H9 (cell line): ENCODE data around the gene SCAMP3. TPM values are rescaled to one million over a fixed set of nuclear protein-coding genes. Genes with fewer than 3 reads are reported as not detected.

Experiments
- DNase-seq: peaks from one replicate; pipeline ENCODE4 v3.0.0-alpha.2; 2017
- H2AFZ ChIP-seq: one replicate; pipeline ENCODE4 v1.6.1; 2013; ENCODE audit warnings: mild to moderate bottlenecking, low read length, control low read depth, moderate library complexity
- H2AK5ac ChIP-seq: 2 replicates; pipeline ENCODE4 v1.6.1; 2013; ENCODE audit warnings: low read length, control low read depth, mixed read lengths; ENCODE audit not compliant: insufficient read length
- H2BK120ac ChIP-seq: one replicate; pipeline ENCODE4 v1.6.1; 2013; ENCODE audit warnings: low read depth, mild to moderate bottlenecking, low read length, control low read depth, inconsistent platforms; ENCODE audit not compliant: poor library complexity, severe bottlenecking
- H2BK12ac ChIP-seq: 2 replicates; pipeline ENCODE4 v1.6.1; 2013; ENCODE audit warnings: low read length, control low read depth, mixed read lengths, low read depth; ENCODE audit not compliant: insufficient read length
- H2BK15ac ChIP-seq: 2 replicates; pipeline ENCODE4 v1.6.1; 2013; ENCODE audit warnings: low read depth, low read length, control low read depth
- H2BK20ac ChIP-seq: one replicate; pipeline ENCODE4 v1.6.1; 2013; ENCODE audit warnings: low read depth, mild to moderate bottlenecking, low read length, control low read depth, inconsistent platforms; ENCODE audit not compliant: poor library complexity, severe bottlenecking
- H2BK5ac ChIP-seq: 2 replicates; pipeline ENCODE4 v1.6.1; 2013; ENCODE audit warnings: low read length, control low read depth, mixed read lengths; ENCODE audit not compliant: insufficient read length
- H3K14ac ChIP-seq: 2 replicates; pipeline ENCODE4 v1.6.1; 2013; ENCODE audit warnings: low read length, control low read depth; ENCODE audit not compliant: insufficient read depth
- H3K18ac ChIP-seq: 2 replicates; pipeline ENCODE4 v1.6.1; 2013; ENCODE audit warnings: low read depth, mild to moderate bottlenecking, mixed read lengths, low read length, control low read depth; ENCODE audit not compliant: insufficient read length
- H3K23ac ChIP-seq: 2 replicates; pipeline ENCODE4 v1.6.1; 2013; ENCODE audit warnings: low read length, control low read depth, mixed read lengths, low read depth; ENCODE audit not compliant: insufficient read length
- H3K23me2 ChIP-seq: 2 replicates; pipeline ENCODE4 v1.6.1; 2013; ENCODE audit warnings: low read depth, mild to moderate bottlenecking, mixed read lengths, low read length, control low read depth; ENCODE audit not compliant: insufficient read length, poor library complexity, severe bottlenecking
- H3K27ac ChIP-seq: 2 replicates; pipeline ENCODE4 v1.5.1; 2013; ENCODE audit warnings: low read length, control low read depth, mixed read lengths, low read depth; ENCODE audit not compliant: insufficient read length
- H3K27me3 ChIP-seq: 2 replicates; pipeline ENCODE4 v1.6.1; 2013; ENCODE audit warnings: low read length, control low read depth, inconsistent platforms; ENCODE audit not compliant: insufficient read depth
- H3K4ac ChIP-seq: 2 replicates; pipeline ENCODE4 v1.6.1; 2013; ENCODE audit warnings: low read depth, mild to moderate bottlenecking, control low read depth, inconsistent platforms, low read length, moderate library complexity
- H3K4me1 ChIP-seq: 2 replicates; pipeline ENCODE4 v1.6.1; 2013; ENCODE audit warnings: low read length, control low read depth, inconsistent platforms; ENCODE audit not compliant: insufficient read depth
- H3K4me2 ChIP-seq: 2 replicates; pipeline ENCODE4 v1.6.1; 2013; ENCODE audit warnings: low read length, control low read depth, mixed read lengths; ENCODE audit not compliant: insufficient read length, insufficient read depth
- H3K56ac ChIP-seq: 2 replicates; pipeline ENCODE4 v1.6.1; 2013; ENCODE audit warnings: low read depth, mild to moderate bottlenecking, mixed read lengths, low read length, control low read depth; ENCODE audit not compliant: insufficient read length
- H3K79me1 ChIP-seq: 2 replicates; pipeline ENCODE4 v1.6.1; 2013; ENCODE audit warnings: low read depth, mild to moderate bottlenecking, moderate library complexity, low read length, control low read depth, inconsistent platforms; ENCODE audit not compliant: insufficient read depth, poor library complexity, severe bottlenecking
- H3K79me2 ChIP-seq: 2 replicates; pipeline ENCODE4 v1.6.1; 2013; ENCODE audit warnings: low read length, control low read depth, inconsistent platforms; ENCODE audit not compliant: insufficient read depth
- H3K9ac ChIP-seq: 2 replicates; pipeline ENCODE4 v1.6.1; 2013; ENCODE audit warnings: low read length, control low read depth, mixed read lengths; ENCODE audit not compliant: insufficient read length; ENCODE audit errors: extremely low read depth
- H3K9me3 ChIP-seq: one replicate; pipeline ENCODE4 v1.6.1; 2013; ENCODE audit warnings: low read depth, low read length, inconsistent platforms; ENCODE audit not compliant: control insufficient read depth
- H3T11ph ChIP-seq: one replicate; pipeline ENCODE4 v1.6.1; 2013; ENCODE audit warnings: mild to moderate bottlenecking, low read length, control low read depth, inconsistent platforms
- H4K20me1 ChIP-seq: one replicate; pipeline ENCODE4 v1.6.1; 2013; ENCODE audit not compliant: control insufficient read depth, insufficient read length, insufficient read depth
- H4K5ac ChIP-seq: 2 replicates; pipeline ENCODE4 v1.6.1; 2013; ENCODE audit warnings: low read depth, mild to moderate bottlenecking, mixed read lengths, low read length, control low read depth; ENCODE audit not compliant: insufficient read length
- H4K8ac ChIP-seq: replicated peaks from 2 replicates; pipeline ENCODE4 v1.6.1; 2013; ENCODE audit warnings: low read length, control low read depth, mixed read lengths, low read depth; ENCODE audit not compliant: insufficient read length
- H4K91ac ChIP-seq: 2 replicates; pipeline ENCODE4 v1.6.1; 2013; ENCODE audit warnings: low read depth, mild to moderate bottlenecking, moderate library complexity, mixed read lengths, low read length, control low read depth; ENCODE audit not compliant: insufficient read length
- H3K27ac Mint-ChIP-seq, 3 experiments: 2 replicates in 2 of 3; 3 replicates in 1 of 3; pipeline ENCODE4 v1.8.0; 2020 to 2021; ENCODE audit warnings: mixed read lengths in 3 of 3, mild to moderate bottlenecking in 1 of 3, moderate library complexity in 1 of 3
- H3K27me3 Mint-ChIP-seq: 2 replicates; pipeline ENCODE4 v1.8.0; 2021; ENCODE audit warnings: low read depth, mild to moderate bottlenecking, moderate library complexity, mixed read lengths
- H3K36me3 Mint-ChIP-seq, 3 experiments: 2 replicates in 2 of 3; 3 replicates in 1 of 3; pipeline ENCODE4 v1.8.0; 2020 to 2021; ENCODE audit warnings: low read depth in 3 of 3, mixed read lengths in 3 of 3; ENCODE audit not compliant: insufficient read depth in 1 of 3
- H3K4me1 Mint-ChIP-seq, 2 experiments: 2 replicates each; pipeline ENCODE4 v1.8.0; 2020; ENCODE audit warnings: mixed read lengths in 2 of 2
- H3K4me3 Mint-ChIP-seq, 2 experiments: 2 replicates in 1 of 2; 3 replicates in 1 of 2; pipeline ENCODE4 v1.8.0; 2020 to 2021; ENCODE audit warnings: mild to moderate bottlenecking in 2 of 2, mixed read lengths in 2 of 2, moderate library complexity in 1 of 2
- H3K9me3 Mint-ChIP-seq, 2 experiments: 2 replicates in 1 of 2; 3 replicates in 1 of 2; pipeline ENCODE4 v1.8.0; 2020; ENCODE audit warnings: mild to moderate bottlenecking in 2 of 2, mixed read lengths in 2 of 2, moderate library complexity in 1 of 2
- CTCF ChIP-seq: fragments of 200-600 bp; sonication (generic); conservative IDR thresholded peaks from 3 replicates; pipeline ENCODE4 v1.8.0; 2021; ENCODE audit warnings: antibody characterized with exemption, mild to moderate bottlenecking
- WGBS: extraction: QIAGEN DNeasy Blood & Tissue Kit; methylation state at CpG from one replicate; pipeline ENCODE4 v1.1.7; 2013; ENCODE audit warnings: missing lambda C conversion rate, low lambda C conversion rate, mixed read lengths; ENCODE audit not compliant: insufficient read length; ENCODE audit errors: extremely low coverage; 5-methylcytosine and 5-hydroxymethylcytosine counted together
- total RNA-seq: library from RNA; stranded (reverse); gene quantifications from 2 replicates; pipeline ENCODE4 v1.2.1, GENCODE V29; 2021

The SCAMP3 gene
- total RNA-seq, 1 experiment from 2014 or later, result 52.5 TPM

- Histone ChIP-seq H3K79me2 (no peaks in the 10 kb centered on the region), H3K14ac (peak overlapping the region; percentile 86), H3K23ac (no peak overlapping the region), H3K23me2 (peaks cover 4% of the 10 kb centered on the region), H3K4me1 (no peaks in the 10 kb centered on the region; the same call in 1 of the 2 replicates), H3K4ac (no peak overlapping the region), H2BK5ac (peak overlapping the region; percentile 6), H4K5ac (peak overlapping the region; percentile 17), H2BK120ac (no peak overlapping the region), H4K91ac (no peak overlapping the region), H3K27ac (peak overlapping the region; percentile 2), H3K9me3 (no peaks in the 10 kb centered on the region), H4K20me1 (no peaks in the 10 kb centered on the region), H3K56ac (no peak overlapping the region), H3K18ac (peak overlapping the region; percentile 58), H2BK12ac (no peak overlapping the region), H2AFZ (no peak overlapping the region), H2AK5ac (no peak overlapping the region), H3T11ph (no peak overlapping the region), H3K4me2 (peak overlapping the region; percentile 81), H4K8ac (no peak overlapping the region), H3K79me1 (no peaks in the 10 kb centered on the region), H2BK20ac (no peak overlapping the region), H3K27me3 (no peaks in the 10 kb centered on the region), H3K9ac (peak overlapping the region; percentile 71), H2BK15ac (no peak overlapping the region)
- Mint-ChIP-seq H3K27me3 (peaks cover 40% of the 10 kb centered on the region), H3K4me3 (peak overlapping the region; percentile 88), H3K27ac (peak overlapping the region; percentile 97 to 99 (median 98)), H3K36me3 (peaks cover 0 to 10% (median 8%) of the 10 kb centered on the region in 3 experiments; a peak in 4 of 7 replicates), H3K9me3 (no peaks in the 10 kb centered on the region; a peak in 1 of 5 replicates), H3K4me1 (peaks cover 20 to 24% of the 10 kb centered on the region in 2 experiments)
- WGBS, result no CpG with 5 or more reads among the region's 42 CpGs
- peak; percentile 29; the same call in 1 of the 3 replicates for TF ChIP-seq CTCF
- DNase-seq, result peak; percentile 99
These were observed 34.7 kb downstream of the SCAMP3 start for GRCh38 chr1:155227261-155228095.
